ENCODE data around the gene TRIO. TPM values are rescaled to one million over a fixed set of nuclear protein-coding genes. Genes with fewer than 3 reads are reported as not detected.

Gene TRIO
- total RNA-seq, 2 experiments from 2014 or later: 3.5 to 6.6 TPM

DNA sequence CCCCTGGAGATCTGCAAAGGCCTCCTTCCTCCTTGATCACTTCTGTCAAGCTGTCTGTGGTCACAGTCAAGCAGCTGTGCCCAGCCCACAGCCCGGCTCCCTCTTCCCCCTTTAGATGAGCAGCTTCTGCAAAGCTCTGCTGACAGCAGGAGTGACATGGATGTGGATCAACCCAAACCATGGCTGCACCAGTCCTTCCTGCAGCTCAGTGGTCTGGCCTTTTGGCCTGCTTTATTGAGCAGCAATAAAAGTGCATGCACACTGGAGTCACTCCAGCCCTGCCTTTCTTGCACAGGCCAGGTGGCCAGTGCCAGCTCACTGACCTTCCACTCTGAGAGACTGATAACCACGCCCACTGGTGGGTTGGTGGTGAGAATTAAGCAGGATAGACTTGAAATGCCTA, 347.2 kb downstream of the TRIO start:
- ATAC-seq: no peak
- no peak for DNase-seq
- ChIA-PET POLR2A (no interaction called here), CTCF (interaction anchor here (1.3 kb wide), 1 partner anchor 138 kb away, joined by 3 read pairs; no protein-coding TSS in a partner anchor)
- no peak overlapping the region for H3K4me3 Mint-ChIP-seq
- H3K36me3 Mint-ChIP-seq (ENCODE audit: low read depth): peaks cover 5% of the 10 kb centered on the region
- H3K27me3 Mint-ChIP-seq (ENCODE audit: low read depth): no peaks in the 10 kb centered on the region
- H3K4me1 Mint-ChIP-seq (ENCODE audit: low read depth): peaks cover 5% of the 10 kb centered on the region
- no peaks in the 10 kb centered on the region for H3K9me3 Mint-ChIP-seq (ENCODE audit: insufficient read depth)
- no peak overlapping the region for H3K27ac Mint-ChIP-seq

DNA sequence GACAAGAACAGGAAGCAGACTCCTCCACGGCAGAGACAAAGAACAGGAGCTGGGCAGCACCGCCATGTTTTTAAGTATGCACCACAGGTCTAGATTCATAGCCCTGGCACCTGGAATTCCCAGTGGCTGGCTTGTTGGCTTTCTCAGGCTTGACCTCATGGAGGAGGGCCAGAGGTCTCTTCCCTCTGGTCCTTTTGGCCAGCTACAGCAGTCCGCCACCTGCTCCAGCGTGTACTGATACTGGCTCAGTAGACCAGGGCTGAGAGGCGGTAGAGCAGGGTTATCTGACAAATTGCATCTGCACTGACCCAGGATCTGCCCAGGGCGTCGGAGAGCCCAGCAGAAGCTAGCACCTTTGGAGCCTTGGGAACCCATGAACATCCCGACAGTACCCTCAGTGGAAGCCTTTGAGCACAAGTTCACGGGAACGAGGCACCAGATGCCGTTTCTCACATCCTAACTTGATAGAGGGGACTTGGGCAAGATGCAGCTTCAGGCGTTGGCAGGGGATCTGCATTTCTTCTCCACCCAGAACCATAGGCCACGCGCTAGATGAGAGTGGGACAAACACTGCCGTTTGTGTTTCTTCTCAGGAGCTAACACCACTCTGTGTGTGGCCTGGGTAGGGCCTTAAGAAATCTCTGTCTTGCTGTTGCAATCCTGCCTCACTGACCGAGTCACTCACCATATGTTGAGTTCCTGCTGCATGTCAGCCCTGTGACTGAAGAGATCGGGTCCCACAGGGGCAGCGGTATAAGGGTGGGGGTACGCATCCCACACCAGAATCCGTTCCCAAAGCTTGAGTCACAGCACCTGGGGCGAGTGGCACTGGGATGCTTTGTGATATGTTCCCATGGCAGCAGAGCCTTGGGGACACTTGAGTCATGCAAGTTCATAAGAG, 348.1 kb downstream of the TRIO start:
- ATAC-seq (no peak), DNase-seq (no peak)
- peaks cover 5% of the 10 kb centered on the region for H3K36me3 Mint-ChIP-seq (ENCODE audit: low read depth)
- H3K4me1 Mint-ChIP-seq (ENCODE audit: low read depth): peaks cover 10% of the 10 kb centered on the region
- H3K4me3 Mint-ChIP-seq: no peak overlapping the region
- POLR2A ChIA-PET: no interaction called here
- H3K9me3 Mint-ChIP-seq (ENCODE audit: insufficient read depth): no peaks in the 10 kb centered on the region
- H3K27ac Mint-ChIP-seq: no peak overlapping the region
- no peaks in the 10 kb centered on the region for H3K27me3 Mint-ChIP-seq (ENCODE audit: low read depth)
- CTCF ChIA-PET: interaction anchor here (1.3 kb wide), 1 partner anchor 139 kb away, joined by 3 read pairs; no protein-coding TSS in a partner anchor

DNA sequence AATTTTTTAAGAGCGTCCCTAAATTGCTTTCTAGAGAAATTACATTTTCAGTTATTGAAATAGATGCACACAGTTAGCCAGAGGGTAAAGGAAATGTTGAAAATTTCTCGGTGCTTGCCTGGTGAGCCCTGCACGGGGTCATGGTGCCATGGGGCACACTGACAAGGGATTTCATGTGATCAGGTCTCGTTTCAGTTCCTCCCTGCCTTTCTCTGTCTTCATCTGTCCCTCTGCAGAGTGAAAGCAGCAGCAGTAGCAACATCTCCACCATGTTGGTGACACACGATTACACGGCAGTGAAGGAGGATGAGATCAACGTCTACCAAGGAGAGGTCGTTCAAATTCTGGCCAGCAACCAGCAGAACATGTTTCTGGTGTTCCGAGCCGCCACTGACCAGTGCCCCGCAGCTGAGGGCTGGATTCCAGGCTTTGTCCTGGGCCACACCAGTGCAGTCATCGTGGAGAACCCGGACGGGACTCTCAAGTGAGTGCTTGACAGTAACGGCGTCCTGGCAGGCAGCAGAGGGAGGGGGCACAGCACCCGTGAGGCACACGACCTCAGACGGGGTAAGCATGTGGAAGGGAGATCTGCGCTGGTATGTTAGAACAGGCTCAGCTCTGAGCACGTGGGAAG, 349.3 kb downstream of the TRIO start:
- Mint-ChIP-seq H3K9me3 (ENCODE audit: insufficient read depth) (no peaks in the 10 kb centered on the region), H3K27me3 (ENCODE audit: low read depth) (no peaks in the 10 kb centered on the region), H3K4me3 (no peak overlapping the region), H3K4me1 (ENCODE audit: low read depth) (peaks cover 12% of the 10 kb centered on the region), H3K27ac (no peak overlapping the region), H3K36me3 (ENCODE audit: low read depth) (peaks cover 5% of the 10 kb centered on the region)
- no peak for ATAC-seq
- ChIA-PET CTCF (no interaction called here), POLR2A (no interaction called here)
- DNase-seq: no peak

DNA sequence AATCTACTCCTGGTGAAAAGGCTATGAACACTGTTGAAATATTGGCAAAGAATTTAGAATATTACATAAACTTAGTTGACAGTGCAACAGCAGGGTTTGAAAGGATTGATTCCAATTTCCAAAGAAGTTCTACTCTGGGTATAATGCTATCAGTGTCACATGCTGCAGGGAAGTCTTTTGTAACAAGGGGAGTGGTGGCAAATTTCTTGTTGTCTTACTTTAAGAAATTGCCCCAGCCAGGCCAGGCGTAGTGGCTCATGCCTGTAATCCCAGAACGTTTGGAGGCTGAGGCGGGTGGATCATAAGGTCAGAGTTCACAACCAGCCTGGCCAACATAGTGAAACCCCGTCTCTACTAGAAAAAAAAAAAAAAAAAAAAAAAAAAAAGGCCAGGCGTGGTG, 352.2 kb downstream of the TRIO start:
- ATAC-seq: no peak
- Mint-ChIP-seq H3K36me3 (ENCODE audit: low read depth) (peaks cover 5% of the 10 kb centered on the region), H3K9me3 (ENCODE audit: insufficient read depth) (no peaks in the 10 kb centered on the region), H3K4me1 (ENCODE audit: low read depth) (peaks cover 12% of the 10 kb centered on the region), H3K27ac (no peak overlapping the region), H3K4me3 (no peak overlapping the region), H3K27me3 (ENCODE audit: low read depth) (no peaks in the 10 kb centered on the region)
- no peak for DNase-seq
- ChIA-PET POLR2A (no interaction called here), CTCF (no interaction called here)

DNA sequence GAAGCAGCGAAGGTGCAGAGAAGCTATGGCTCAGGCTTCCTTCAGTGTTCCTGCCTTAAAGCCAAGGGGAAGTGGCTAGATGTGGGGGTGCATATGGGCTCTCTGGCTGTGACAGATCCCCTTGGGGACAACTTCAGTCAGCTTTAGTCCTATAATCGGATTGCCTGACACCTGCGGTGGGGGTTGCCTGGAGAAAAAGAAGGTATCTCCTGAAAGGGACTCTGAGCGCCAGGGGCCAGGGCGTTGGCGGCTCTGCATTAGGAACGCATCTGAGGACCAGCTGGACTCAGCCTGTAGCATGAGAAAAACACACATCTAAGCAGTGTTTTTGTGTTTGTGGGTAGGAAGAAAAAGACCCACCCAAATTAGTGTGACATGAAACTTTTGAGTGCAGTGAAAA, 354.2 kb downstream of the TRIO start:
- Mint-ChIP-seq H3K27me3 (ENCODE audit: low read depth) (no peaks in the 10 kb centered on the region), H3K36me3 (ENCODE audit: low read depth) (peaks cover 5% of the 10 kb centered on the region), H3K4me1 (ENCODE audit: low read depth) (peaks cover 12% of the 10 kb centered on the region), H3K4me3 (no peak overlapping the region), H3K9me3 (ENCODE audit: insufficient read depth) (no peaks in the 10 kb centered on the region), H3K27ac (no peak overlapping the region)
- ATAC-seq (no peak), DNase-seq (no peak)
- ChIA-PET POLR2A (no interaction called here), CTCF (no interaction called here)

DNA sequence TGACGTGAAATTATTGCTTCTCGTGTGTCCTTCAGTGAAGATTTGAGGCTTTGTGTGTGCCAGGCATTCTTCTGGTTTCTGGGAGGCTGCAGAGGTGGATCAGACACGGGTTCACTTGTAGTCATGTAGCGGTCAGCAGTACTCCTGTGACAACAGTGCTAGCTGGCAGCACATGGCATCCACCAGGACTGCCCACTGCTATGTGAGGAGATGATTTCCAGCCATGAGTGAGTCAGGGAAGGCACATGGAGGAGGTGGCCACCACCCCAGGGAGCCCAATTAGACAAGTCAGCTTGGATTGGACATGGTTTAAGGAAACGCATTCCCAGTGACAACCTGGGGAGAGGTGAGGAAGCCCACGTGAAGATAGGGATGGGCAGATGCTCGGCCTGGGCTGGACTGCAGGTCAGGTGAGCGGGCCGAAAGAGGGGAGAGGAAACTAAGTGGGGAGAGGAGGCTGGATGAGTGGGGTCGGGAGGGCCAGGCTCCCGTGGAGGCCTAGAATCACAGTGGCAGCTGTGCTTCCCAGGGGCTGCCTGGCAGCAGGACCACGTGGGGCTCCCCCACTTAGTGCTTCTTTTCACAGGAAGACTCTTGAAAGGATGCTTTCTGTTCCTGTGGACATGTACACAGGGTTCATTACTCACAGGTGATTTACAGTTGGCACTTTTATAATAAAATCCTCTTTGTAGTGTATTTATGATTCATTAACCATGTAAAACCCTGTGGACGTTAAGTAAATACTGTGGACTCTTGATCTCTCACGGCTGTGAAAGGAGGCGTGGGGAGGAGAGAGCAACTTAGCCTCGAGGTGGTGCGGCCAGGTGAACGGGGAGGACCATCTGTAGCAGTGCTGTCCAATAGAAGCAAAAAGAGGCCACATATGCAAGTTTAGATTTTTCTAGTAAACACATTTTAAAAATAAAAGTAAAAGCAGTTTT, 358.5 kb downstream of the TRIO start:
- Mint-ChIP-seq H3K4me1 (ENCODE audit: low read depth) (peaks cover 2% of the 10 kb centered on the region), H3K27me3 (ENCODE audit: low read depth) (no peaks in the 10 kb centered on the region), H3K27ac (no peak overlapping the region), H3K9me3 (ENCODE audit: insufficient read depth) (no peaks in the 10 kb centered on the region), H3K4me3 (no peak overlapping the region), H3K36me3 (ENCODE audit: low read depth) (no peaks in the 10 kb centered on the region)
- ATAC-seq (no peak), DNase-seq (no peak)
- POLR2A ChIA-PET: no interaction called here
- CTCF ChIA-PET: no interaction called here

DNA sequence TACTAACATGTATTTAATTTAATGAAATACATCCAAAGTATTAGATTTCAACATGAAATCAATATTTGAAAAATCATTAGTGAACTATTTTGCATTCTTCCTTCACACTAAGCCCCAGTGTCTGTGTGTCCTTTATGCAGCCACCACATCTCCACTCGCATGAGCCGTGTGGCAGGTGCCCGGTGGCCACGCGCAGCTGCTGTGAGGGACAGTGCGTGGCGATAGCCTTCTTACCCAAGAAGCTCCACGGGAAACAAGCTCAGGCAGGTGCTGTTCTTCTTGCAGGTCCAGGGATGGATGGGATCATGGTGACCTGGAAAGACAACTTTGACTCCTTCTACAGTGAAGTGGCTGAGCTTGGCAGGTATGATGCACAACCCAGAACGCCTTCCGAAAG, 359.1 kb downstream of the TRIO start:
- DNase-seq (no peak), ATAC-seq (no peak)
- CTCF ChIA-PET: interaction anchor here (1.1 kb wide), 1 partner anchor 146 kb away, joined by 5 read pairs; no protein-coding TSS in a partner anchor
- no peaks in the 10 kb centered on the region for H3K36me3 Mint-ChIP-seq (ENCODE audit: low read depth)
- no peaks in the 10 kb centered on the region for H3K9me3 Mint-ChIP-seq (ENCODE audit: insufficient read depth)
- no peaks in the 10 kb centered on the region for H3K4me1 Mint-ChIP-seq (ENCODE audit: low read depth)
- POLR2A ChIA-PET: no interaction called here
- H3K27me3 Mint-ChIP-seq (ENCODE audit: low read depth): no peaks in the 10 kb centered on the region
- no peak overlapping the region for H3K4me3 Mint-ChIP-seq
- H3K27ac Mint-ChIP-seq: no peak overlapping the region

DNA sequence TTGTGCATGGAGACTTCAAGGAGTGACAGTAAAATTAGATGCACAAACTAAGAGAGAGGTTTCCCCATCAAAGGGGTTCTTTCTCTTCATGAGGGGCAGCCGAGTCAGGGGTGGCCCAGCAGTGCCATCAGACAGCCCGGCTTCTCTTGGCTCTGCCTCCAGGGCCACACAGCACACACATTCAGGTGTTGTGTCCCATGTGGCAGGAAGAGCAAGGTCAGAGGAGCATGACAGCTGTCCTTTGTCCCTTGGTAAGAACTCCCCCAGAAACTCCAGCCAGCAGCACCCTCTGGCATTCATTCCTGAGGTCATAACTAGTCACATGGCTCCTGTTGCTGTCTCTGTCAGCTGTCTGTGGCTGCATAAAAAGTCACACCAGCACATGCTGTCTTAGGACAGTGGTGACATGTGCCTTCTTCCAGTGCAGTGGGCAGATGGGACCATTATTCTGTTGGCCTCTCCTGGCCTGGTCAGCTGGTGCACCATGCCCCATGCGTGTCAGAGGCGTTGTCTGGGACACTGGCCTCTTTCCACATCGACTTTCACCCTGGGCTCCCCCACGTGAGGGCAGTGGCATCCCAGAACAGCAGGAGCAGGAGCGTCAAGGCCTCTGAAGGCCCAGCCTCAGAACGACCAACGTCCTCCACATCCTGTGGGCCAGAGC, 360.0 kb downstream of the TRIO start:
- no peak overlapping the region for H3K4me3 Mint-ChIP-seq
- ATAC-seq (no peak), DNase-seq (no peak)
- H3K9me3 Mint-ChIP-seq (ENCODE audit: insufficient read depth): no peaks in the 10 kb centered on the region
- POLR2A ChIA-PET: no interaction called here
- H3K27me3 Mint-ChIP-seq (ENCODE audit: low read depth): no peaks in the 10 kb centered on the region
- H3K4me1 Mint-ChIP-seq (ENCODE audit: low read depth): no peaks in the 10 kb centered on the region
- no peak overlapping the region for H3K27ac Mint-ChIP-seq
- CTCF ChIA-PET: interaction anchor here (0.7 to 1.1 kb wide), 2 partner anchors 32 to 146 kb away, joined by 3 to 5 read pairs; no protein-coding TSS in a partner anchor
- no peaks in the 10 kb centered on the region for H3K36me3 Mint-ChIP-seq (ENCODE audit: low read depth)

DNA sequence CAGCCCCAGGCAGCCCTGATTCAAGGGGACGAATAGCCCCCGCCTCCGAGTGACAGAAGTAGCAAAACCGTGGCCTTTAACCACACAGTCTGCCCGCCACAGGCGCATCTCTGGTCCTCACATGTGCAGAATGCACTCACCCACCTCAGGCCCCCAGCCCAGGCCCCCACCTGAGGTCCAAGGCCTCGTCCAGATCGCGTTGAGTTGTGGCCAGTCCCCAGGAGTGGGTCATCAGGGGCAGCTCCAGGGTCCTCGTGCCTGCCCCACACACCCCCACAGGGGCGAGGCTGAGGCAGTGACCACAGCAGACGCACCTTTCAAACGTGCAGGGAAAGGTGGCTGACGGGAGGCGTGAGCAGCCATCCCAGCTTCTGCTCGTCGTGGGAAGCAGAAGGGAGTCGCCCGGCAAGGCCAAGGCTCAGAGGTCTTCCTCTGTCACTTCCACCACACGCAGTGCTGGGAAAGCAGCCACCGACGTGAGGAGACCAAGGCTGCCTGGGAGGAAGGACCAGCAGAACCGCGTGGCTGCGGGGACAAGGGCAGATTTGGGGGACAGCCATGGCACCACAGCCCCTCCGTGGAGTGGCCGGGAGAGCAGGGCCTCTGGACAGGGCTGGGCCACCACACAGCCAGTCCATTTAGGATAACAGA, 360.7 kb downstream of the TRIO start:
- no peaks in the 10 kb centered on the region for H3K9me3 Mint-ChIP-seq (ENCODE audit: insufficient read depth)
- no peaks in the 10 kb centered on the region for H3K4me1 Mint-ChIP-seq (ENCODE audit: low read depth)
- ChIA-PET POLR2A (no interaction called here), CTCF (interaction anchor here (0.7 kb wide), 1 partner anchor 32 kb away, joined by 3 read pairs; no protein-coding TSS in a partner anchor)
- no peak overlapping the region for H3K4me3 Mint-ChIP-seq
- no peak for ATAC-seq
- DNase-seq: no peak
- H3K27me3 Mint-ChIP-seq (ENCODE audit: low read depth): no peaks in the 10 kb centered on the region
- no peaks in the 10 kb centered on the region for H3K36me3 Mint-ChIP-seq (ENCODE audit: low read depth)
- no peak overlapping the region for H3K27ac Mint-ChIP-seq

DNA sequence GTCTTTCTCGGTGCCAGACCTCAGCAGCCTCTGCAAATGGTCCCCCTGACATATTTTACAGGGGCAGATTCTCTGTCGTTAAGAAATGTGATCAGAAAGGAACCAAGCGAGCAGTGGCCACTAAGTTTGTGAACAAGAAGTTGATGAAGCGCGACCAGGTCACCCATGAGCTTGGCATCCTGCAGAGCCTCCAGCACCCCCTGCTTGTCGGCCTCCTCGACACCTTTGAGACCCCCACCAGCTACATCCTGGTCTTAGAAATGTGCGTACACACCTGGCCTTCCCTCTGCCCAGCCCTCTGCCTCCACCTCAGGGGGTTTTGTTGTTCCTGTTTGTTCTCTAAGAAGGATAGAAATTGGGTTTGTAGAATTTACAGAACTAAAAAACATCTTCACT, 361.2 kb downstream of the TRIO start:
- ATAC-seq (no peak), DNase-seq (no peak)
- ChIA-PET CTCF (interaction anchor here (1.3 kb wide), 1 partner anchor 91 kb away, joined by 3 read pairs; no protein-coding TSS in a partner anchor), POLR2A (interaction anchor here (1.3 kb wide), 1 partner anchor 89 kb away, joined by 4 read pairs; no protein-coding TSS in a partner anchor)
- Mint-ChIP-seq H3K36me3 (ENCODE audit: low read depth) (no peaks in the 10 kb centered on the region), H3K27ac (no peak overlapping the region), H3K4me1 (ENCODE audit: low read depth) (no peaks in the 10 kb centered on the region), H3K9me3 (ENCODE audit: insufficient read depth) (no peaks in the 10 kb centered on the region), H3K4me3 (no peak overlapping the region), H3K27me3 (ENCODE audit: low read depth) (no peaks in the 10 kb centered on the region)

DNA sequence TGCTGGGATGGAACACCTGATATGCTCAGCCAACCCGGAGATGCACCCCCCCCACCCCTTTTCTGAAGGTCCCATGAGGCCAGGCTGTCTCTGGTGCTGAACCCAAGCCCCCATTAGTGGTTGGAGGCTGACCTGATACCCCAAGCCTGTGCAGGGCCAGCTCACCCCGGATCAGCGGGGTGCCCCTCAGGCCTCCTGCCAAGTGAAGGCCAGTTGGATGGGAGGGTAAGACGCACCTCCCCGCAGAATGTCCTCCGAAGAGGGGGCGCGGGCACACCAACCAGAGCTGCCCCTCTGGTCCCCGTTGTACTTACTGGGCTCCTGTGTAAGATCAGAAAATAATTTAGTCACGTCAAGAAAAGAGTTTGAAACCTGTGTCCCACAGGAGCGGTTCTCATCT, 361.7 kb downstream of the TRIO start:
- Mint-ChIP-seq H3K36me3 (ENCODE audit: low read depth) (no peaks in the 10 kb centered on the region), H3K4me3 (no peak overlapping the region), H3K27me3 (ENCODE audit: low read depth) (no peaks in the 10 kb centered on the region), H3K27ac (no peak overlapping the region), H3K4me1 (ENCODE audit: low read depth) (no peaks in the 10 kb centered on the region), H3K9me3 (ENCODE audit: insufficient read depth) (no peaks in the 10 kb centered on the region)
- ChIA-PET POLR2A (interaction anchor here (1.3 kb wide), 1 partner anchor 90 kb away, joined by 4 read pairs; no protein-coding TSS in a partner anchor), CTCF (interaction anchor here (0.8 to 2.0 kb wide), 3 partner anchors 47 to 144 kb away, joined by 3 to 6 read pairs (median 3); no protein-coding TSS in a partner anchor)
- ATAC-seq (no peak), DNase-seq (no peak)
